ENCODE measurements around the gene CFB. TPM values are rescaled to one million over a fixed set of nuclear protein-coding genes. Genes with fewer than 3 reads are reported as not detected.

Gene CFB
- polyA plus RNA-seq, 3 donors = 0.37 to 2.2 TPM; not detected in 1

GRCh38 chr6:31903957-31904356, 41.9 kb upstream of the CFB start:
- no peaks in the 10 kb centered on the region for H3K79me2 ChIP-seq (ENCODE audit: insufficient read depth, low read length)
- no CpG with 5 or more reads among the region's 3 CpGs for WGBS (ENCODE audit: insufficient coverage)
- Mint-ChIP-seq H3K4me1 (peaks cover 33% of the 10 kb centered on the region), H3K27me3 (ENCODE audit: low read depth in 3 of 3) (peaks cover 4 to 26% (median 15%) of the 10 kb centered on the region in 3 donors), H3K27ac (no peak overlapping the region), H3K36me3 (peaks cover 0 to 3% of the 10 kb centered on the region in 2 donors), H3K4me3 (no peak overlapping the region), H3K9me3 (peaks cover 0 to 2% (median 0%) of the 10 kb centered on the region in 7 donors)
- H2AFZ ChIP-seq (ENCODE audit: insufficient read depth, low read depth, low read length, poor library complexity, severe bottlenecking) = no peak overlapping the region
- no peak for TF ChIP-seq CTCF (IDR thresholded peaks at IDR 0.05)
- H3K27ac ChIP-seq (ENCODE audit: low read depth in 1 of 2, low read length in 2 of 2) = no peak overlapping the region
- H3K36me3 ChIP-seq (replicated peaks in 1 of 2; ENCODE audit: control insufficient read depth in 1 of 2, insufficient read depth in 2 of 2, low read length in 2 of 2) = no peaks in the 10 kb centered on the region
- no peak overlapping the region for H3K4me2 ChIP-seq (replicated peaks; ENCODE audit: extremely low read depth, low read length, poor library complexity, severe bottlenecking)
- DNase-seq = no peak
- H3K27me3 ChIP-seq (ENCODE audit: control insufficient read depth in 2 of 2, insufficient read depth in 2 of 2, low read length in 2 of 2) = no peaks in the 10 kb centered on the region
- H3K4me3 ChIP-seq (replicated peaks in 1 of 3; ENCODE audit: low read depth in 2 of 3, low read length in 3 of 3) = no peak overlapping the region
- H3K9ac ChIP-seq (ENCODE audit: insufficient read depth, low read length, poor library complexity, severe bottlenecking) = no peak overlapping the region
- H3K4me1 ChIP-seq (ENCODE audit: control insufficient read depth in 1 of 2, insufficient read depth in 2 of 2, low read length in 2 of 2) = peaks cover 32 to 45% of the 10 kb centered on the region in 2 donors
- intact Hi-C loops (cut with micrococcal nuclease) = no loop called here
- no peaks in the 10 kb centered on the region for H4K20me1 ChIP-seq (ENCODE audit: insufficient read depth, low read length)
- no peaks in the 10 kb centered on the region for H3K9me3 ChIP-seq (replicated peaks in 1 of 2; ENCODE audit: control insufficient read depth in 1 of 2, insufficient read depth in 1 of 2, low read length in 2 of 2)

GRCh38 chr6:31905041-31905440, 40.9 kb upstream of the CFB start:
- H3K4me1 Mint-ChIP-seq = peaks cover 22% of the 10 kb centered on the region
- Histone ChIP-seq H2AFZ (ENCODE audit: insufficient read depth, low read depth, low read length, poor library complexity, severe bottlenecking) (no peak overlapping the region), H3K79me2 (ENCODE audit: insufficient read depth, low read length) (no peaks in the 10 kb centered on the region), H3K27me3 (ENCODE audit: control insufficient read depth in 2 of 2, insufficient read depth in 2 of 2, low read length in 2 of 2) (no peaks in the 10 kb centered on the region), H3K36me3 (replicated peaks in 1 of 2; ENCODE audit: control insufficient read depth in 1 of 2, insufficient read depth in 2 of 2, low read length in 2 of 2) (no peaks in the 10 kb centered on the region), H3K9ac (ENCODE audit: insufficient read depth, low read length, poor library complexity, severe bottlenecking) (no peak overlapping the region), H3K27ac (ENCODE audit: low read depth in 1 of 2, low read length in 2 of 2) (no peak overlapping the region), H3K4me2 (replicated peaks; ENCODE audit: extremely low read depth, low read length, poor library complexity, severe bottlenecking) (no peak overlapping the region), H3K4me3 (replicated peaks in 1 of 3; ENCODE audit: low read depth in 2 of 3, low read length in 3 of 3) (no peak overlapping the region), H3K4me1 (ENCODE audit: control insufficient read depth in 1 of 2, insufficient read depth in 2 of 2, low read length in 2 of 2) (peaks cover 22 to 34% of the 10 kb centered on the region in 2 donors), H4K20me1 (ENCODE audit: insufficient read depth, low read length) (no peaks in the 10 kb centered on the region), H3K9me3 (replicated peaks in 1 of 2; ENCODE audit: control insufficient read depth in 1 of 2, insufficient read depth in 1 of 2, low read length in 2 of 2) (no peaks in the 10 kb centered on the region)
- peaks cover 0 to 3% of the 10 kb centered on the region in 2 donors for H3K36me3 Mint-ChIP-seq
- peaks cover 8 to 29% (median 15%) of the 10 kb centered on the region in 3 donors for H3K27me3 Mint-ChIP-seq (ENCODE audit: low read depth in 3 of 3)
- H3K4me3 Mint-ChIP-seq = no peak overlapping the region
- WGBS (ENCODE audit: insufficient coverage) = no CpG with 5 or more reads among the region's 1 CpG
- peaks cover 0 to 2% (median 0%) of the 10 kb centered on the region in 7 donors for H3K9me3 Mint-ChIP-seq
- no peak overlapping the region for H3K27ac Mint-ChIP-seq
- intact Hi-C loops (cut with micrococcal nuclease) = loop anchor here in 1 of 2 donors (5.0 kb wide), 1 partner anchor 37 kb away; no protein-coding TSS in a partner anchor
- DNase-seq = no peak
- no peak for TF ChIP-seq CTCF (IDR thresholded peaks at IDR 0.05)
